HG03103 (cell line): ENCODE measurements around the gene NOL6.
A peak's percentile ranks its signal among the peaks of the same experiment; 100 is the strongest.
"Not testable (repeated sequence)": the region's sequence is repeated elsewhere in the genome, so short reads cannot be mapped to it uniquely, and the experiment has no call there.

ENCODE experiments used
- ATAC-seq: cut with Tn5 transposase; IDR thresholded peaks from one replicate; pipeline ENCODE4 v1.9.1; 2021; ENCODE audit warnings: low read depth; ENCODE audit not compliant: unreplicated experiment

Gene NOL6, protein sequence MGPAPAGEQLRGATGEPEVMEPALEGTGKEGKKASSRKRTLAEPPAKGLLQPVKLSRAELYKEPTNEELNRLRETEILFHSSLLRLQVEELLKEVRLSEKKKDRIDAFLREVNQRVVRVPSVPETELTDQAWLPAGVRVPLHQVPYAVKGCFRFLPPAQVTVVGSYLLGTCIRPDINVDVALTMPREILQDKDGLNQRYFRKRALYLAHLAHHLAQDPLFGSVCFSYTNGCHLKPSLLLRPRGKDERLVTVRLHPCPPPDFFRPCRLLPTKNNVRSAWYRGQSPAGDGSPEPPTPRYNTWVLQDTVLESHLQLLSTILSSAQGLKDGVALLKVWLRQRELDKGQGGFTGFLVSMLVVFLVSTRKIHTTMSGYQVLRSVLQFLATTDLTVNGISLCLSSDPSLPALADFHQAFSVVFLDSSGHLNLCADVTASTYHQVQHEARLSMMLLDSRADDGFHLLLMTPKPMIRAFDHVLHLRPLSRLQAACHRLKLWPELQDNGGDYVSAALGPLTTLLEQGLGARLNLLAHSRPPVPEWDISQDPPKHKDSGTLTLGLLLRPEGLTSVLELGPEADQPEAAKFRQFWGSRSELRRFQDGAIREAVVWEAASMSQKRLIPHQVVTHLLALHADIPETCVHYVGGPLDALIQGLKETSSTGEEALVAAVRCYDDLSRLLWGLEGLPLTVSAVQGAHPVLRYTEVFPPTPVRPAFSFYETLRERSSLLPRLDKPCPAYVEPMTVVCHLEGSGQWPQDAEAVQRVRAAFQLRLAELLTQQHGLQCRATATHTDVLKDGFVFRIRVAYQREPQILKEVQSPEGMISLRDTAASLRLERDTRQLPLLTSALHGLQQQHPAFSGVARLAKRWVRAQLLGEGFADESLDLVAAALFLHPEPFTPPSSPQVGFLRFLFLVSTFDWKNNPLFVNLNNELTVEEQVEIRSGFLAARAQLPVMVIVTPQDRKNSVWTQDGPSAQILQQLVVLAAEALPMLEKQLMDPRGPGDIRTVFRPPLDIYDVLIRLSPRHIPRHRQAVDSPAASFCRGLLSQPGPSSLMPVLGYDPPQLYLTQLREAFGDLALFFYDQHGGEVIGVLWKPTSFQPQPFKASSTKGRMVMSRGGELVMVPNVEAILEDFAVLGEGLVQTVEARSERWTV

DNA sequence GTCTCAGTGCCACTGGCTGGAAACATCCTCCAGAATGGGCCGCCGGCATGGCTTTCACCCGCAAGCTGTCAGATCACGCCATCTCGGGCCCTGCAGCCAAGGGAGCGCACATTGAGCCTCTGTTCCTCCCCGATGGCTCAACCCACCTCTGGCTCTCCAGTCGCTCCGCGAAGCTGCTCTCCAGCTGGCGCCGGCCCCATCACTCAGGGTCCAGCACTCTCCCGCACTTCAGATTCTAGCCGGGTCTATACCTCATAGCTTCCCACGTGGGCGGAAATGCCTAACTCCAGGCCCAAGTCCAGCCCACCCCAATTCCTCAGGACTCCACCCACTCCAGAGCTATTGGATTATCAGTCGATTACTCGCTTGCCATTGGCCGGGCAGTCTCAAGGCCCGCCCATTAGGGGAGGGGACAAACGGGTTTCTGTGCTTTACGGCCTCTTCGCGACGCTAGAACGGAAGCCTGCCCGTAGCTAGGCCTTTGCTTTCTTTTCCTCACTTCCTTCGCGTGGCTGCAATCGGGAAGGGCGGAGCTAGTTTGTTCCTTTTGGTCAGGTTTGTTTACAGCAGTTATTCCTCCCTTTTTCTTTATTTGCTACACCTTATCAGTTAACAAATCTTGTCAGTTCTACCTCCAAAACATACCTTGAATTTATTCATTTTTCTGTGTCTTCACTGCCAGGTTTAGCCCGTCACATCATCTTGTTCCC, at the start of gene NOL6:
NOL6 (minus strand) TSS at position 282 of the 710 bp plus-strand sequence; CDS start at position 200, 82 bp downstream.
- ATAC-seq: peak; percentile 98

DNA sequence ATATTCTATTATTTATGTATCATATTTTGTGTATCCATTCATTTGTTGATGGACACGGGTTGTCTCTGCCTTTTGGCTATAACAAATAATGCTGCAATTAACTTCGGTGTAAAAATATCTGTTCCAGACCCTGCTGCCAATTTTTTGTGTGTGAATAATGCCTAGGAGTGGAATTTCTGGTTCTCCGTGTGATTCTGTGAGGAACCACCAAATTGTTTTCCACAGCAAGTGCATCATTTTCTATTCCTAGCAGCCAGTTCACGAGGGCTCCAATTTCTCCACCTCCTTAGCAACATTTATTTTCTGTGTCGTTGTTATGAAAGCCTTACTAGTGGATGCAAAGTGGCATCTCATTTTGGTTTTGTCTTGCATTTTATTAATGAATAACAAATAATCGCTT, 48.1 kb upstream of the NOL6 start:
- not testable (repeated sequence) for ATAC-seq

DNA sequence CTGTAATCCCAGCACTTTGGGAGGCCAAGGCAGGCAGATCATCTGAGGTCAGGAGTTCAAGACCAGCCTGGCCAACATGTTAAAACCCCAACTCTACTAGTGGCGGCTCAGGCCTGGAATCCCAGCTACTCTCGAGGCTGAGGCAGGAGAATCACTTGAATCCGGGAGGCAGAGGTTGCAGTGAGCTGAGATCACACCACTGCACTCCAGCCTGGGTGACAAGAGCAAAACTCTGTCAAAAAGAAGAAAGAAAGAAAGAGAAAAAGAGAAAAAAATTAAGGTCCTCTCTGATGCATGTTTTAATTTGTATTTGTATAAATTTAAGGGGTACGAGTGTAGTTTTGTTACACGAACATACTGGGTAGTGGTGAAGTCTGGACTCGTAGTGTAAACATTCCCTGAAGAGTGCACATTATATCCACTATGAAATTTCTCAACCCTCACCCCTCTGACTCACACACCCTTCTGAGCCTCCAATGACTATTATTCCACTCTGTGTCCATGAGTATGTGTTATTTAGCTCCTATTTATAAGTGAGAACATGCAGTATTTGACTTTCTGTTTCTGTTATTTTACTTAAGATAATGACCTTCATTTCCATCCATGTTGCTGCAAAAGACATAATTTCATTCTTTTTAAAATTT, 44.3 kb upstream of the NOL6 start:
- not testable (repeated sequence) for ATAC-seq

DNA sequence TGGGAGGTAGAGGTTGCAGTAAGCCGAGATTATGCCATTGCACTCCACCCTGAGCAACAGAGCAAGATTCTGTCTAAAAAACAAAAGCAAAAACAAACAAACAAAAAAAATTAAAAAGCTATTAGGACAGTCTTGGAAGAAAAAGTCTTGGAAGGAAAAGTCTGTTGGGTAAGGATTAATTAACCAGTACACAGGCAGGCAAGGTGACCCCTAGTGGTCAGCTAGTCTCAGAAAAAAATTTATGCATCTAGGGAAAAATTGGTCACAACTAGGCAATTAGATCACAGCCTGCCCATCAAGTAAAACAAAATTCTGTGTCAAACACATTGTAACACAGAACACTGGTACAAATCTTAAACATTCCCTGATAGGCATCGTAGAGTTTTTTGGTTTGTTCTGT, 43.6 kb upstream of the NOL6 start:
- ATAC-seq: no peak

DNA sequence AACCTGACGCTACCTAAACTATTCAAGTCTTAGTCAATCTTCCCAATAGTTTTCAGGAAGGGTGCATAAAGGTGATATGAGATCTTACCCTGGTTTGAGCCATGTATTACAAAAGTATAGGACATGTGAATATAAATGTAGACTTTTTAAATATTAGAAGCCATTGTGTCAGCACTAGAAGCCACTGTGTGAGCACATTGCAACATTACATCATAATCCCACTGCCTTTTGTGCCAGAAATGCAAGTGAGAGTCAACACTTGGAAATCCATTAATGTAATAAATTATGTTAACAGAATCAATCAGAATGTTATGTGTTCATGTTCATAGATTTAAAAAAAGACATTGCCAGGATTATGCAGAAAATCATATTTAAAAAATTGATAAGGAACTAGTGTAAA, 42.7 kb upstream of the NOL6 start:
- not testable (repeated sequence) for ATAC-seq

DNA sequence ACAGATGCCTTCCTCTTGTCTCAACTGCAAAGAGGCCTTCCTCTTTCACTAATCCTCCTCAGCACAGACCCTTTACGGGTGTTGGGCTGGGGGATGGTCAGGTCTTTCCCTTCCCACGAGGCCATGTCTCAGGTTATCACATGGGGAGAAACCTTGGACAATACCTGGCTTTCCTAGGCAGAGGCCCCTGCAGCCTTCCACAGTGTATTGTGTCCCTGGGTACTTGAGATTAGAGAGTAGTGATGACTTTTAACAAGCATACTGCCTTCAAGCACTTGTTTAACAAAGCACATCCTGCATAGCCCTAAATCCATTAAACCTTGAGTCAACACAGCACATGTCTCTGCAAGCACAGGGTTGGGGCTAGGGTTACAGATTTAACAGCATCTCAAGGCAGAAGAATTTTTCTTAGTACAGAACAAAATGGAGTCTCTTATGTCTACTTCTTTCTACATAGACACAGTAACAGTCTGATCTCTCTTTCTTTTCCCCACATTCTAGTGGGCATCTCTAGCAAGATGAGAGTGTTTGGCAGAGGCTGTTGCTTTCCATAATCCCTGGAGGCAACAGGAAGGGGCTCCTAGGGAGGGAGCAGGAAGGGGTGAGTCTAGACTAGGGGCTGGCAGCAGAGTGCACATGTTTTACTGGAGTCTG, 41.7 kb upstream of the NOL6 start:
- ATAC-seq: not testable (repeated sequence)

DNA sequence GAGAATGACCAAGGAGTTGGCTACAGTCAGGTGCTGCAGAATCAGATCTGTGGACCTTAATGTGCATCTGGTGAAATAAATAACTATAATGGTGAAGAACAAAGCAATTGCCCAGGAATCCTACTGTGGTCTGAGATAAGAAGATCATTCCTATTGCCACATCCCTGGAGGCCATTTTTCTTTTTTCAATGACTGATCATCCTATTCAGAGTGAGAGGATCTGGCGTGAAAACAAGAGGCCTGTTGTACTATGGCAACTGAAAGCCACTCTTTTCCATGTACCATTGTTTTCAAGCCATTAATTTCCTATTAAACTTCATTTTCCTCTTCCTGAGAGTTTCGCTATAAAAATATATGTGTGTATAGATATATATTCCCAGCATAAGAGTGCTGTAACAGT, 38.8 kb upstream of the NOL6 start:
- ATAC-seq: not testable (repeated sequence)

DNA sequence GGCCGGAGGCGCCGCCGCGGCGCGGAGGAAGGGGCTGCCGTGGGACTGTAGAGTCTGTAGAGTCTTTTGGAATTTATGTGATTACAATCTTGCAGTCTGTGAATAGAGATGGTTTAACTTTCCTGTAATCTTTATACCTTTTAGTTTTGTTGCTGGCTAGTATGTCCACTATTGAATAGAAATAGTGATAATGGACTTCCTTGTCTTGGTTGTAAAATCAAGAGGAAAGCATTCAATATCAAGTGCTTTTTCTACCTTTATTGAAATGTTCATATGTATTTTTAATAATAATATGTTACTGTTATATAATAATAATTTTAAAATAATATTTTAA, 37.4 kb upstream of the NOL6 start:
- ATAC-seq: not testable (repeated sequence)

DNA sequence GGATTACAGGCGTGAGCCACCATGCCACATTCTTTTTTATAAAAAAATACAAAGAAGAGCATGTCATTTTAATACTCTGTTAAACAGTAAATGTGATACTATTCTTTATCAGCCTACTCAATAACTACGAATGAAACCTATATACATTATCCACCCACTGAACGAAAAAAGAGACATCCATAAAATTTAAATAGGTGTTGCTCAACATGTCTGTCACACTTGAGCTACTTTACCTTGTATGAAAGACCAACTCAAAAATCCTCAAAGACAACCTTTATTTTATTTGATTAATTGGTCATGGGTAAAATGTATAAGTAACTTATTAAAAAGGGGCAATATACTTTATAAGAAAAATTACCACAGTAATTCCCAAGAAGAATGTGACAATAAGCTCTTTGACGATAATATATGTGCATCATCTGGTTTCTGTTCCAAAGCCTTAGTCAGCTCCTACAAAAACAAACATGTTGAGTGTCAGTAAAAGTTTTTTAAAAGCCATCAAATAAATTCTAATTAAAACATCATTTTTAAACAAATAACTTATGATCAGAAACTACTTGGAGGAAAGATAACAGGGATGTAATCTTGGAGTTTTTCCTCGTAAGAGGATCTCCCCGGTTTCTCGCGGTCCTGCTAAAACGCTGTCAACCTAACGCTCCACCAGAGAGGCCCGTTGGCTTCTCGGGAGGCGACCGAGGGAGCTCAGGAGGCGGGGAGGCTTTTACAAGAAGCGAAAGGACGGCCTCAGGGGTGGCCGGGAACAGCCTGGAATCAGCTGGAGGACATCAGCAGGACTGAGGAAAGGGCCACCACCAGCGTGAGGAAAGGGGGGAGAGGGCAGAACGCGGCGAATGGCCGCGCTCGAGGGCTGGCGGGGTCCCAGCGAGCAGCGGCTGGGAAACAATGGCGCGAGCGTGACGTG, 36.8 kb upstream of the NOL6 start:
- no peak for ATAC-seq

DNA sequence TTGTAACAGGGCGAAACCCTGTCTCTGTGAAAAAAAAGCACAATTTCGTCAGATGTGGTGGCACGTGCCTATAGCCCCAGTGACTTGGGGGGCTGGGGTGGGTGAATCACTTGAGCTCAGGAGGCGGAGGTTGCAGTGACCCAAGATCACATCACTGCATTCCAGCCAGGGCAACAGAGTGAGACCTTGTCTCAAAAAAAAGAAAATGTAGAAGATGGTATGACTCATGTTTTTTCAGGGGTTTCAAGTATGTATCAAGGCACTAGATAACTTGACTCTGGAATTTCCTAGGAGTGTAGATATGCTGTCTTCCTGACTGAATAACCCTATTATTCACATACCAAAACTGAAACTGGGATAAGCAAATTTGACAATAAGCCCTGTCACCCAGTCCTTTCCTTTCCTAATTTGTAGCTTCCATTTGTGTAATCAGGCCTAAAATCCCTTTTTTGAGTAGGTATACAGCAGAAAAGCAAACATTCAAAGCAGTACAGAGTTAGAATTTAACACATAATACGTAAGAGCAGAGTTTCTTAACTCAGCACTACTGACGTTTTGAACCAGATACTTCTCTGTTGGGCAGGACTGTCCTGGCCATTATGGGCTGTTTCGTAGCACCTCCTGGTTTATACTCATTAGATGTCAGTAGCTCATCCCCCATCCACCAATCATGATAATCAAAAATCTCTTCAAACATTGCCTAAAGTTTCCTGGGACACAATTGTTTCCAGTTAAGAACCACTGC, 33.1 kb upstream of the NOL6 start:
- no peak for ATAC-seq

DNA sequence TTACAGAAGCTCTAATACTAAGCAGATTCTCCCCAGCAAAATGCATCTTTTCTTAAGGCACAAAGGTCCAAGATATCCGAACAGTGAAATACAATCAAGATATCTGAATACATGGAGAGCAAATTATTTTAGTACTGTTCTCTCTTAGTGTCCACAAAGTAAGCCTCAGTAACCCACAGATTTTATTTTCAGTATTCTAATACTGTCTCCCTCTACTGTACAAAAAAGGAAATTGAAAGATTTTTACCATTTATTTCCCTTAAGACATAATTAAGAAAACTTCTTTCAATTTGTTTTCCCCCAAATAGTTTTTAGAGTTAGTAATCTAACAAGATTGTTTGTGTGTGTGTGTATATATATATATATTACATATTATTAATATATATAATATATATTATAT, 24.7 kb upstream of the NOL6 start:
- no peak for ATAC-seq

DNA sequence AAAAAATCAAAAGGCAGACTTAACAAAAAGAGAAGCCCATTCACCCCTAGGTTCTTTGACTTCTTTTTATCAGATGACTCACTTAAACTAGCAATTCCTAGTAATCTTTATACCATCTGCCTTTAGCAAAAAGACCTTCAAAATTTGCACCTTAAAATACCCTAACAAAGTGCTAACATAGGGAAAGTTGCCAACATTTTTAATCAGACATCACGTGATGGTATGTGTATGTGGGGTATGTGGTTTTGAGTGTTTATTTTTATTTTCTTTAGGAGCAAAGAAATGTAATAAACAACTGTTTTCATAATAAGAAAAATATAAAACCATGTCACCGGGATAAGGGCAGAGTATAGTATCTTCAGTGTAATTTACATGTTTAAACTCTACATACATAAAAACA, 20.1 kb upstream of the NOL6 start:
- not testable (repeated sequence) for ATAC-seq

DNA sequence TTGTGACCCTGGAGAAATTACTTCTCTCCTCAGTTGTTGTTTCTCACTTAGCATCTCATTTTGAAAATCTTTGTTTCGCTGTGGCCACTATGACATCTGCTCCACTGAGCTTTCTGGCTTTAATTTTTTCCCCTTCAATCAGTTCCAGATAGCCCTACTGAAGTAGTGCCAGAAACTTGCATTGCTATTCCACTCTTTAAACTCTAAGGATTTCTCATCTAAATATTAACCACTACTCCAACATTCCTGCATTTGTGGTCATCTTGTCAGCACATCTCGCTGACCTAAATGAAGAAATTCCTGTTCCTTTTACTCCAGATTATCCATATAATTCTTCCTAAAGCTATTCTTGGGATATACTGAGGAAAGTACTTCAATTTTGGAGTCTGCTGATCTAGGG, 15.3 kb upstream of the NOL6 start:
- no peak for ATAC-seq

DNA sequence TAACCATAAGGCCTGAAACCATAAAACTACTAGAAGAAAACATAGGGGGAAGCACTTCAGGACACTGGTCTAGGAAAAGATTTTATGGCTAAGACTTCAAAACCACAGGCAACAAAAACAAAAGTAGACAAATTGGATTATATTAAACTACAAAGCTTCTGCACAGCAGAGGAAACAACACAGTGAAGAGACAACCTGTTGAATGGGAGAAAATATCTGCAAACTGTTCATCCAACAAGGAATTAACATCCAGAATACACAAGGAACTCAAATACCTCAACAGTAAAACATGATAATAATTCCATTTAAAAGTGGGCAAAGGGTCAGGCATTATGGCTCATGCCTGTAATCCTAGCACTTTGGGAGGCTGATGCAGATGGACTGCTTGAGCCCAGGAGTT, 11.6 kb upstream of the NOL6 start:
- not testable (repeated sequence) for ATAC-seq

DNA sequence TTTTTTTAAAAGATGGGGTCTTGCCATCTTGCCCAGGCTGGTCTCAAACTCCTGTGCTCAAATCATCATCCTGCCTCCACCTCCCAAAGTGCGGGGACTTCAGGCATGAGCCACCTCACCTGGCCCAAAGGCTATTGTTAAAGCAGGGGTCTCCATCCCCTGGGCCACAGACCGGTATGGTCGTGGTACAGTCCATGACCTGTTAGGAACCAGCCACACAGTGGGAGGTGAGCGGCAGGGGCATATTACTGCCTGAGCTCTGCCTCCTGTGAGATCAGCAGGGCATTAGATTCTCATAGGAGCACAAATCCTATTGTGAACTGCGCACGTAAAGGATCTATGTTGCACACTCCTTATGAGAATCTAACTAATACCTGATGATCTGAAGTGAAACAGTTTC, 7.3 kb upstream of the NOL6 start:
- ATAC-seq: no peak

DNA sequence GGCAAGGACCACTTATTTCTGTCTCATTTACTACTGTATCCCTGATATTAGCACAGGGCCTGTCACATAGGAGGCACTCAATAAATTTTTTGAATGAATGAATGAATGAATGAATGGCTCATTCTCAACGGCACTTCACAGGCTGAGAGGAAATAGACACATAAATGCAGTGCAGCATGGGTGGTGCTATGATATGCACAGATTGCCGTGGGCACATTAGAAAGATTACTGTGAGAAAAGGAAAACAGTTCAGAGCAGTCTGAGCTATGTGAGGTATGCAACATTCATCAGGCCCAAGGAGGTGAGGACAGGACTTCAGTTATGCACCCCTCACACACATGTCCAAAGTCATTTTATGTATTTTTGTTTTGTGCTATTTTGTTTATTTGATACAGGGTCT, 6.4 kb upstream of the NOL6 start:
- no peak for ATAC-seq

DNA sequence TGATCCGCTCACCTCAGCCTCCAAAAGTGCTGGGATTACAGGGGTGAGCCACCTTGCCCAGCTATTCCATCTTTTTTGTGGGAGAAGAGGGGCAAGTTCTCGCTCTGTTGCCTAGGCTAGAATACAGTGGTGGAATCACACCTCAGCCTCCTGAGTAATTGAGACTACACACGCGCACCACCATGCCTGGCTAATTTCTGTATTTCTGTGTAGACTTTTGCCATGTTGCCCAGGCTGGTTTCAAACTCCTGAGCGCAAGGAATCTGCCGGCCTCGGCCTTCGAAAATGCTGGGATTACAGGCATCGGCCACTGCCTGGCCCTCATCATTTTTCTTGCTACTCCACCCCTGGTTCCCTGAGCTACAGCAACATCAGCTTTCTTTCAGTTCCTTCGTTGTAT, 2.8 kb upstream of the NOL6 start:
- ATAC-seq: no peak

DNA sequence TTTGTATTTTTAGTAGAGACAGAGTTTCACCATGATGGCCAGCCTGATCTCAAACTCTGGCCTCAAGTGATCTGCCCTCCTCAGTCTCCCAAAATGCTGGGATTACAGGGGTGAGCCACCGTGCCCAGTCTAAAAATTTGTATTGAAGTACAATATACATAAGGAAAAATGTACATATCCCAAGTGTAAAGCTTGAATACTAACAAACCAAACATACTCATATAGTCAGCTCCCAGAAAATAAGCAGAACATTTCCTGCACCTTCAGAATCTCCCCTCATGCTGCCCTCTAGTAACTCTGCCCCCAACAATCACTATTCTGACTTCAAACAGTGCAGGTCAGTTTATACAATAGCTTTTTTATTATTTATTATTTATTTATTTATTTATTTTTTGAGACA, 1.6 kb upstream of the NOL6 start:
- no peak for ATAC-seq
